Measurements from ENCODE around the gene TRAPPC12.

The TRAPPC12 gene

DNA sequence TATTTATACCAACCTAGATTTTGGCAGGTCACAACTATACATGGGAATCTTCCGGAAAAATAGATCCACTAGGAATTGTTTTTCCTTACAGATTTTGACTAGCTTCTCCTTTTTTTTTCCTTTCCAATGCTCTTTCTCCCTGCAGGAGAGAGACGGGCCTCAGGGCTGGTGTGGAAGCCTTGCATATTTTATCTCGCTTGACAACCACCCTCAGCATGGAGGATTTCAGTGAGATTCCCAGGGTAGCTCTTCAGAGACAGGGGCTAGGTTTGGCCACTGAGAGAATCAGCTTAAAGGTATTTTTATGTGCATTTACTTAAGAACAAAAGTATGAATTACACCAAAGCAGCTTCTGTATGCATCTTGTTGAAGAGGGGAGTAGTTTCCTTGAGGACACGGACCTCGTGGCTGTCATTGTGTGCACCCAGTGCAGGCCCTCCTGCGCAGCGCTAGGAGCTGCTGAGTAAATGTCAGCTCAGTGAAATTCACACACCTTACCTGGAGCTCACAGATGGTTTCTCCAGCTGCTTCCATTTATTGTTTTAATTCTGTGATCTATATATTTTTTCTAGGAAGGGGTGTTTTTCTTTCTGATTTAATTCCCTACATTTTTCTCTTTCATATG, 54.4 kb downstream of the TRAPPC12 start:
- no peak overlapping the region for H3K23ac ChIP-seq (ENCODE audit: low read depth, low read length, poor library complexity)
- no peak overlapping the region for H4K91ac ChIP-seq (ENCODE audit: low read depth, low read length, poor library complexity)
- H2AK5ac ChIP-seq (ENCODE audit: low read depth, low read length), result no peak overlapping the region
- H3K4me3 ChIP-seq (ENCODE audit: low read length in 2 of 2), result no peak overlapping the region
- no peaks in the 10 kb centered on the region for H3K9me3 ChIP-seq (replicated peaks in 1 of 2; ENCODE audit: control insufficient read depth in 2 of 2, insufficient read depth in 1 of 2, low read depth in 1 of 2, low read length in 2 of 2)
- no peaks in the 10 kb centered on the region for H3K27me3 ChIP-seq (ENCODE audit: control insufficient read depth in 3 of 3, insufficient read depth in 3 of 3, low read depth in 1 of 3, low read length in 3 of 3)
- no peaks in the 10 kb centered on the region for H3K4me1 ChIP-seq (ENCODE audit: control insufficient read depth in 2 of 2, insufficient read depth in 1 of 2, low read depth in 1 of 2, low read length in 2 of 2)
- WGBS, 2 donors (ENCODE audit: extremely low coverage in 2 of 2, insufficient read length in 2 of 2, insufficient replicate concordance in 1 of 2), result no CpG with 5 or more reads among the region's 7 CpGs
- no peak overlapping the region for H2BK15ac ChIP-seq (ENCODE audit: low read length)
- H2AFZ ChIP-seq (ENCODE audit: low read length), result no peak overlapping the region
- no peak overlapping the region for H3K27ac ChIP-seq (replicated peaks; ENCODE audit: low read length)
- H2BK12ac ChIP-seq (ENCODE audit: low read length), result no peak overlapping the region
- peaks cover 7 to 48% of the 10 kb centered on the region in 2 donors for H3K36me3 ChIP-seq (replicated peaks in 1 of 2; ENCODE audit: control insufficient read depth in 2 of 2, insufficient read depth in 2 of 2, low read length in 2 of 2)
- no peaks in the 10 kb centered on the region for H3K79me1 ChIP-seq (ENCODE audit: low read depth, low read length)
- no peak overlapping the region for H3K4ac ChIP-seq (ENCODE audit: low read length)
- H2BK120ac ChIP-seq (ENCODE audit: low read depth, low read length), result no peak overlapping the region
- H3K18ac ChIP-seq (ENCODE audit: low read length), result no peak overlapping the region
- H2BK5ac ChIP-seq (ENCODE audit: low read length), result no peak overlapping the region
- no peak overlapping the region for H4K8ac ChIP-seq (ENCODE audit: low read depth, low read length)
- H3K14ac ChIP-seq (ENCODE audit: low read length), result no peak overlapping the region
- DNase-seq (ENCODE audit: low spot score), result no peak
- H3K4me2 ChIP-seq (ENCODE audit: insufficient read depth, low read length, poor library complexity, severe bottlenecking), result no peak overlapping the region
- H3K9ac ChIP-seq (ENCODE audit: low read depth, low read length, poor library complexity), result no peak overlapping the region

DNA sequence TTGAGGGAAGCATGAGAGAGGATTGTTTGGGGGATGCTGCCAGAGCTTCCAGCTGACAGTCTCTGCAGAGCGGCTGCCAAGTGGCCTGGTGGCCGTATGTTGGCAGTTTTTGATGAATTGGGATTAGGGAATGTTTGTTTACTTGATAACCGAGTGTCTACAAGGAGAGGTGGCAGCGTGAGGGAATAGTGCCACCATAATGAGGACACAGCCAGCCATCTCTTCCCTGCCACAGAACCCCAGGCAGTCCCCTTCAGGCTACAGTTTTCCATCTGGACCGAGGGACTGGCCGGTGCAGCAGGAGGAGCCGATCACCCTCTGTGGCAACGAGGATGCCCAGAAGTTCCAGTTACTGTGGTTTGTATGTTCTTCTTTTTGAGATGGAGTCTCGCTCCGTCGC, 55.2 kb downstream of the TRAPPC12 start:
- H3K27ac ChIP-seq (replicated peaks; ENCODE audit: low read length), result no peak overlapping the region
- H3K4me2 ChIP-seq (ENCODE audit: insufficient read depth, low read length, poor library complexity, severe bottlenecking), result no peak overlapping the region
- H2BK120ac ChIP-seq (ENCODE audit: low read depth, low read length), result no peak overlapping the region
- H3K4ac ChIP-seq (ENCODE audit: low read length), result no peak overlapping the region
- H4K91ac ChIP-seq (ENCODE audit: low read depth, low read length, poor library complexity), result no peak overlapping the region
- H3K23ac ChIP-seq (ENCODE audit: low read depth, low read length, poor library complexity), result no peak overlapping the region
- H3K9me3 ChIP-seq (replicated peaks in 1 of 2; ENCODE audit: control insufficient read depth in 2 of 2, insufficient read depth in 1 of 2, low read depth in 1 of 2, low read length in 2 of 2), result no peaks in the 10 kb centered on the region
- H2BK5ac ChIP-seq (ENCODE audit: low read length), result no peak overlapping the region
- no peak overlapping the region for H2BK15ac ChIP-seq (ENCODE audit: low read length)
- no peaks in the 10 kb centered on the region for H3K27me3 ChIP-seq (ENCODE audit: control insufficient read depth in 3 of 3, insufficient read depth in 3 of 3, low read depth in 1 of 3, low read length in 3 of 3)
- no peak overlapping the region for H3K9ac ChIP-seq (ENCODE audit: low read depth, low read length, poor library complexity)
- H4K8ac ChIP-seq (ENCODE audit: low read depth, low read length), result no peak overlapping the region
- WGBS, 2 donors (ENCODE audit: extremely low coverage in 2 of 2, insufficient read length in 2 of 2, insufficient replicate concordance in 1 of 2), result no CpG with 5 or more reads among the region's 11 CpGs
- no peak overlapping the region for H3K18ac ChIP-seq (ENCODE audit: low read length)
- no peak for DNase-seq (ENCODE audit: low spot score)
- H2AK5ac ChIP-seq (ENCODE audit: low read depth, low read length), result no peak overlapping the region
- H3K4me3 ChIP-seq (ENCODE audit: low read length in 2 of 2), result no peak overlapping the region
- H3K79me1 ChIP-seq (ENCODE audit: low read depth, low read length), result no peaks in the 10 kb centered on the region
- peaks cover 5 to 40% of the 10 kb centered on the region in 2 donors for H3K36me3 ChIP-seq (replicated peaks in 1 of 2; ENCODE audit: control insufficient read depth in 2 of 2, insufficient read depth in 2 of 2, low read length in 2 of 2)
- H2AFZ ChIP-seq (ENCODE audit: low read length), result no peak overlapping the region
- no peak overlapping the region for H2BK12ac ChIP-seq (ENCODE audit: low read length)
- no peaks in the 10 kb centered on the region for H3K4me1 ChIP-seq (ENCODE audit: control insufficient read depth in 2 of 2, insufficient read depth in 1 of 2, low read depth in 1 of 2, low read length in 2 of 2)
- H3K14ac ChIP-seq (ENCODE audit: low read length), result no peak overlapping the region

DNA sequence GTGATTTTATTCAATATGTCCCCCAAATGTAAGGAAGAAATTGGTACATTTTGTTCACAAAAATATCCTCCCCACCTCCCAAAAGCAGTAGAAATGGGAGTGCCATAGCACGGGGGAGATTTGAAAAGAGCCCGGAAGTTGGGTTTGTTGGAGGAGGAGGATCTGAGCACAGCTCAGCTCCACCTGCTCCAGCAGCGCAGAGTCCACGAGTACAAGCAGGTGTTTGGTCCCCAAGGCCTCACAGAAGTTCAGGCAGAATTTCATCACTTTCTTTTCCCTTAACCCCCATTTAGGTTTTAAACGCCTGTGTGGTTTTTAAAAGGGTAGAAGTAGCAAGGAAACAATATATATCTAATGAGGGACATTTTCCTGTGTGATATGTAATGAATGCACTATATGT, 56.0 kb downstream of the TRAPPC12 start:
- no CpG with 5 or more reads among the region's 5 CpGs for WGBS, 2 donors (ENCODE audit: extremely low coverage in 2 of 2, insufficient read length in 2 of 2, insufficient replicate concordance in 1 of 2)
- Histone ChIP-seq H3K27ac (replicated peaks; ENCODE audit: low read length) (no peak overlapping the region), H2BK15ac (ENCODE audit: low read length) (no peak overlapping the region), H3K23ac (ENCODE audit: low read depth, low read length, poor library complexity) (no peak overlapping the region), H3K4ac (ENCODE audit: low read length) (no peak overlapping the region), H3K79me1 (ENCODE audit: low read depth, low read length) (no peaks in the 10 kb centered on the region), H3K9me3 (replicated peaks in 1 of 2; ENCODE audit: control insufficient read depth in 2 of 2, insufficient read depth in 1 of 2, low read depth in 1 of 2, low read length in 2 of 2) (no peaks in the 10 kb centered on the region), H3K4me1 (ENCODE audit: control insufficient read depth in 2 of 2, insufficient read depth in 1 of 2, low read depth in 1 of 2, low read length in 2 of 2) (no peaks in the 10 kb centered on the region), H2AFZ (ENCODE audit: low read length) (no peak overlapping the region), H2AK5ac (ENCODE audit: low read depth, low read length) (no peak overlapping the region), H3K27me3 (ENCODE audit: control insufficient read depth in 3 of 3, insufficient read depth in 3 of 3, low read depth in 1 of 3, low read length in 3 of 3) (no peaks in the 10 kb centered on the region), H2BK12ac (ENCODE audit: low read length) (no peak overlapping the region), H3K9ac (ENCODE audit: low read depth, low read length, poor library complexity) (no peak overlapping the region), H3K4me2 (ENCODE audit: insufficient read depth, low read length, poor library complexity, severe bottlenecking) (no peak overlapping the region), H3K4me3 (ENCODE audit: low read length in 2 of 2) (no peak overlapping the region), H2BK120ac (ENCODE audit: low read depth, low read length) (no peak overlapping the region), H4K8ac (ENCODE audit: low read depth, low read length) (no peak overlapping the region), H3K36me3 (replicated peaks in 1 of 2; ENCODE audit: control insufficient read depth in 2 of 2, insufficient read depth in 2 of 2, low read length in 2 of 2) (peaks cover 5 to 32% of the 10 kb centered on the region in 2 donors), H3K18ac (ENCODE audit: low read length) (no peak overlapping the region), H2BK5ac (ENCODE audit: low read length) (no peak overlapping the region), H4K91ac (ENCODE audit: low read depth, low read length, poor library complexity) (no peak overlapping the region), H3K14ac (ENCODE audit: low read length) (no peak overlapping the region)
- no peak for DNase-seq (ENCODE audit: low spot score)

- H3K79me1 ChIP-seq (ENCODE audit: low read depth, low read length), result peaks cover 1% of the 10 kb centered on the region
Observed at GRCh38 chr2:3440477-3440876, 61.0 kb downstream of the TRAPPC12 start.

More at GRCh38 chr2:3440477-3440876, 61.0 kb downstream of the TRAPPC12 start:
- H3K18ac ChIP-seq (ENCODE audit: low read length), result no peak overlapping the region
- no peak overlapping the region for H2BK12ac ChIP-seq (ENCODE audit: low read length)
- WGBS, 2 donors (ENCODE audit: extremely low coverage in 2 of 2, insufficient read length in 2 of 2, insufficient replicate concordance in 1 of 2), result no CpG with 5 or more reads among the region's 2 CpGs
- no peak overlapping the region for H3K4me2 ChIP-seq (ENCODE audit: insufficient read depth, low read length, poor library complexity, severe bottlenecking)
- no peak overlapping the region for H2AFZ ChIP-seq (ENCODE audit: low read length)
- no peak overlapping the region for H3K23ac ChIP-seq (ENCODE audit: low read depth, low read length, poor library complexity)
- H2BK120ac ChIP-seq (ENCODE audit: low read depth, low read length), result no peak overlapping the region
- no peak overlapping the region for H2BK5ac ChIP-seq (ENCODE audit: low read length)
- H3K27ac ChIP-seq (replicated peaks; ENCODE audit: low read length), result no peak overlapping the region
- H4K8ac ChIP-seq (ENCODE audit: low read depth, low read length), result no peak overlapping the region
- H3K14ac ChIP-seq (ENCODE audit: low read length), result no peak overlapping the region
- H3K9me3 ChIP-seq (replicated peaks in 1 of 2; ENCODE audit: control insufficient read depth in 2 of 2, insufficient read depth in 1 of 2, low read depth in 1 of 2, low read length in 2 of 2), result no peaks in the 10 kb centered on the region
- no peak overlapping the region for H4K91ac ChIP-seq (ENCODE audit: low read depth, low read length, poor library complexity)
- H3K36me3 ChIP-seq (replicated peaks in 1 of 2; ENCODE audit: control insufficient read depth in 2 of 2, insufficient read depth in 2 of 2, low read length in 2 of 2), result peaks cover 6 to 30% of the 10 kb centered on the region in 2 donors
- no peak overlapping the region for H2BK15ac ChIP-seq (ENCODE audit: low read length)
- H3K27me3 ChIP-seq (ENCODE audit: control insufficient read depth in 3 of 3, insufficient read depth in 3 of 3, low read depth in 1 of 3, low read length in 3 of 3), result no peaks in the 10 kb centered on the region
- no peak overlapping the region for H3K4me3 ChIP-seq (ENCODE audit: low read length in 2 of 2)
- no peaks in the 10 kb centered on the region for H3K4me1 ChIP-seq (ENCODE audit: control insufficient read depth in 2 of 2, insufficient read depth in 1 of 2, low read depth in 1 of 2, low read length in 2 of 2)
- DNase-seq (ENCODE audit: low spot score), result no peak
- H2AK5ac ChIP-seq (ENCODE audit: low read depth, low read length), result no peak overlapping the region
- no peak overlapping the region for H3K9ac ChIP-seq (ENCODE audit: low read depth, low read length, poor library complexity)
- H3K4ac ChIP-seq (ENCODE audit: low read length), result no peak overlapping the region

Data from neuronal stem cell (in vitro differentiated cells).